ENCODE results near the gene ILK.

DNA sequence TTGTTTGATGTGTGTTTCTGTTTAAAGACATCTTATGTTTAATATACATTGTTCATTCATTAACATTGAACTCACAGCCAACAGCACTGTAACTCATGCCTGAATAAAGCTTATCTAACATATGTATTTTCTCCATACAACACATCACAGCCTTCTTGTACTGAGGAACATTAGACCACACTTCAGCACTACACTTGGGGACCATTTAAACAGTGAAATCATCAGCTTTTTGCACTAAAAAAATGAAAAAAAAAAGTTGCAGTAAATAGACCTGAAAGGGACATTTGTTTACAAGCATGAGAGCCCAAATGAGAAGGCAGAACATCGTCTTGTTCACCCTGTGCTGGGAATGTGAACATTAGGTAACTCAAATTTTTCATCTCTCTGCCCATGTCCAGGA lies 31.0 kb downstream of the ILK start:
- TF ChIP-seq, protein P1, sequence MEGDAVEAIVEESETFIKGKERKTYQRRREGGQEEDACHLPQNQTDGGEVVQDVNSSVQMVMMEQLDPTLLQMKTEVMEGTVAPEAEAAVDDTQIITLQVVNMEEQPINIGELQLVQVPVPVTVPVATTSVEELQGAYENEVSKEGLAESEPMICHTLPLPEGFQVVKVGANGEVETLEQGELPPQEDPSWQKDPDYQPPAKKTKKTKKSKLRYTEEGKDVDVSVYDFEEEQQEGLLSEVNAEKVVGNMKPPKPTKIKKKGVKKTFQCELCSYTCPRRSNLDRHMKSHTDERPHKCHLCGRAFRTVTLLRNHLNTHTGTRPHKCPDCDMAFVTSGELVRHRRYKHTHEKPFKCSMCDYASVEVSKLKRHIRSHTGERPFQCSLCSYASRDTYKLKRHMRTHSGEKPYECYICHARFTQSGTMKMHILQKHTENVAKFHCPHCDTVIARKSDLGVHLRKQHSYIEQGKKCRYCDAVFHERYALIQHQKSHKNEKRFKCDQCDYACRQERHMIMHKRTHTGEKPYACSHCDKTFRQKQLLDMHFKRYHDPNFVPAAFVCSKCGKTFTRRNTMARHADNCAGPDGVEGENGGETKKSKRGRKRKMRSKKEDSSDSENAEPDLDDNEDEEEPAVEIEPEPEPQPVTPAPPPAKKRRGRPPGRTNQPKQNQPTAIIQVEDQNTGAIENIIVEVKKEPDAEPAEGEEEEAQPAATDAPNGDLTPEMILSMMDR (conservative IDR thresholded peaks at IDR 0.05; ENCODE audit: low read length), result no peak
- TF ChIP-seq EZH2phosphoT487 (IDR thresholded peaks at IDR 0.05; ENCODE audit: borderline replicate concordance, low read depth, low read length), result no peak
